CD4-positive, alpha-beta T cell (primary cell): ENCODE data around the gene TUBGCP2. TPM values are rescaled to one million over a fixed set of nuclear protein-coding genes. Genes with fewer than 3 reads are reported as not detected.

ENCODE experiments used
- ATAC-seq: fragments of 200-7000 bp; cut with Tn5 transposase; one replicate; pipeline ENCODE4 v1.10.0; 2022; ENCODE audit warnings: mild to moderate bottlenecking; ENCODE audit not compliant: poor library complexity
- CTCF ChIA-PET: fragments of 350-600 bp; sonication (Branson Sonifier 250); formaldehyde crosslinking; loops from one replicate; lab custom pipeline; 2021; ENCODE audit warnings: antibody characterized with exemption, inconsistent platforms; lab: Charles Lee
- POLR2A ChIA-PET: fragments of 350-600 bp; sonication (Branson Sonifier 250); formaldehyde crosslinking; loops from one replicate; lab custom pipeline; 2021; ENCODE audit warnings: antibody characterized with exemption, inconsistent platforms; lab: Charles Lee
- DNase-seq, 14 experiments: peaks; one replicate each; pipeline ENCODE4 v3.0.0-alpha.2; 2013 to 2020; ENCODE audit warnings: mixed read lengths in 2 of 14
- H3K27ac ChIP-seq, 2 donors: one replicate each; pipeline versions ENCODE4 v1.5.1 to v1.7.0; 2013; ENCODE audit warnings: low read length in 2 of 2, low read depth in 1 of 2, mild to moderate bottlenecking in 1 of 2
- H3K27me3 ChIP-seq, 2 experiments: 1 replicate in 1 of 2; 2 replicates in 1 of 2; pipeline versions ENCODE4 v1.6.1 to v1.7.0; 2013; ENCODE audit warnings: low read length in 2 of 2, control low read depth in 1 of 2, mild to moderate bottlenecking in 1 of 2, moderate library complexity in 1 of 2; ENCODE audit not compliant: insufficient read depth in 2 of 2, control insufficient read depth in 1 of 2
- H3K36me3 ChIP-seq: one replicate; pipeline ENCODE4 v1.6.1; 2013; ENCODE audit warnings: low read length, control low read depth; ENCODE audit not compliant: insufficient read depth
- H3K4me1 ChIP-seq: one replicate; pipeline ENCODE4 v1.6.1; 2013; ENCODE audit warnings: low read length, control low read depth; ENCODE audit not compliant: insufficient read depth
- H3K4me3 ChIP-seq: one replicate; pipeline ENCODE4 v1.5.1; 2013; ENCODE audit warnings: mild to moderate bottlenecking, low read length, moderate library complexity
- H3K9me3 ChIP-seq, 2 experiments: 1 replicate in 1 of 2; 2 replicates in 1 of 2; pipeline versions ENCODE4 v1.6.1 to v1.7.0; 2013; ENCODE audit warnings: low read length in 2 of 2, mild to moderate bottlenecking in 2 of 2, control low read depth in 1 of 2, moderate library complexity in 1 of 2; ENCODE audit not compliant: control insufficient read depth in 1 of 2, insufficient read depth in 1 of 2
- H3K27ac Mint-ChIP-seq: one replicate; pipeline ENCODE4 v1.8.0; 2020; ENCODE audit warnings: mixed read lengths
- H3K27me3 Mint-ChIP-seq: one replicate; pipeline ENCODE4 v1.8.0; 2021; ENCODE audit warnings: mixed read lengths
- H3K36me3 Mint-ChIP-seq: one replicate; pipeline ENCODE4 v1.8.0; 2021; ENCODE audit warnings: low read depth, mixed read lengths
- H3K4me1 Mint-ChIP-seq: one replicate; pipeline ENCODE4 v1.8.0; 2021; ENCODE audit warnings: low read depth, mixed read lengths
- H3K4me3 Mint-ChIP-seq: one replicate; pipeline ENCODE4 v1.8.0; 2020; ENCODE audit warnings: mild to moderate bottlenecking, mixed read lengths
- H3K9me3 Mint-ChIP-seq: one replicate; pipeline ENCODE4 v1.8.0; 2020; ENCODE audit warnings: mixed read lengths
- intact Hi-C, 2 experiments: fragments of 100-400 bp; cut with DNase I in 1 of 2; cut with micrococcal nuclease in 1 of 2; formaldehyde crosslinking; loops; one replicate each; pipeline versions ENCODE4 v1.15.1 to v1.9.0; 2023 to 2025; cut with DNase I, micrococcal nuclease
- total RNA-seq, 174 experiments: library from RNA in 2 of 174; stranded (reverse) in 2 of 174; gene quantifications; one replicate each; pipeline ENCODE4 v1.2.3 and lab custom pipeline; 2021 to 2026
- TF ChIP-seq, protein P1 (sequence below): fragments of 200-600 bp; IDR thresholded peaks from one replicate; pipeline ENCODE4 v1.8.0; 2022; ENCODE audit warnings: antibody characterized with exemption, mild to moderate bottlenecking

Gene TUBGCP2
- total RNA-seq, 2 experiments from 2014 or later, result 89.3 to 94.2 TPM

DNA sequence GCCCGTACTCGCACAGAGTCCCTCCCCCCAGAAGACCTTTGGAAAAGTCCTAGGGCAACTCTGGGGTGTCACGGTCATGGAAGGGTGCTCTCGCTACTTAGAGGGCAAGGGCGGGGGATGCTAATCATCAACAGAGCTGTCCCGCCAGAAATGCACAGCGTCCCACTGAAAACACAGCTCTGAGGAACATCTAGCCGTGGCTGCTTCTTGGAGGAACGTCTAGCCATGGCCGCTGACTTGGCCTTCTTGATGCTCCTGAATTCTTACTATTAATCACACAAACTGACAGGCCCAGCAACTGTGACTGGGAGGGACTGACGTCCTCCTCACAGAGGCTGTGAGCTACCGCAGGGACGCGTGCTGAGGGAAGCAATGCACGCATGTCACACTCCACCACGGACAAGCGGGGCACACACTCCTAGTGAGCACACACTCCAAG is 1.7 kb downstream of the TUBGCP2 start:
- H3K27me3 ChIP-seq, result no peaks in the 10 kb centered on the region
- Mint-ChIP-seq H3K27me3 (peaks cover 7% of the 10 kb centered on the region), H3K27ac (peak overlapping the region; percentile 99), H3K4me3 (peak overlapping the region; percentile 81), H3K9me3 (no peaks in the 10 kb centered on the region), H3K36me3 (peaks cover 55% of the 10 kb centered on the region), H3K4me1 (peaks cover 26% of the 10 kb centered on the region)
- peaks cover 44% of the 10 kb centered on the region for H3K36me3 ChIP-seq
- peaks cover 0 to 9% of the 10 kb centered on the region in 2 experiments for H3K9me3 ChIP-seq
- TF ChIP-seq, protein P1, sequence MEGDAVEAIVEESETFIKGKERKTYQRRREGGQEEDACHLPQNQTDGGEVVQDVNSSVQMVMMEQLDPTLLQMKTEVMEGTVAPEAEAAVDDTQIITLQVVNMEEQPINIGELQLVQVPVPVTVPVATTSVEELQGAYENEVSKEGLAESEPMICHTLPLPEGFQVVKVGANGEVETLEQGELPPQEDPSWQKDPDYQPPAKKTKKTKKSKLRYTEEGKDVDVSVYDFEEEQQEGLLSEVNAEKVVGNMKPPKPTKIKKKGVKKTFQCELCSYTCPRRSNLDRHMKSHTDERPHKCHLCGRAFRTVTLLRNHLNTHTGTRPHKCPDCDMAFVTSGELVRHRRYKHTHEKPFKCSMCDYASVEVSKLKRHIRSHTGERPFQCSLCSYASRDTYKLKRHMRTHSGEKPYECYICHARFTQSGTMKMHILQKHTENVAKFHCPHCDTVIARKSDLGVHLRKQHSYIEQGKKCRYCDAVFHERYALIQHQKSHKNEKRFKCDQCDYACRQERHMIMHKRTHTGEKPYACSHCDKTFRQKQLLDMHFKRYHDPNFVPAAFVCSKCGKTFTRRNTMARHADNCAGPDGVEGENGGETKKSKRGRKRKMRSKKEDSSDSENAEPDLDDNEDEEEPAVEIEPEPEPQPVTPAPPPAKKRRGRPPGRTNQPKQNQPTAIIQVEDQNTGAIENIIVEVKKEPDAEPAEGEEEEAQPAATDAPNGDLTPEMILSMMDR, result no peak
- CTCF ChIA-PET, result interaction anchor here (1.3 to 1.9 kb wide), 5 partner anchors 9 to 48 kb away, joined by 3 to 20 read pairs (median 8); partner anchors contain the start of gene ADAM8
- intact Hi-C loops, result loop anchor here in 1 of 2 experiments (2.0 to 5.0 kb wide), 2 partner anchors 50 to 214 kb away; no protein-coding TSS in a partner anchor
- H3K4me1 ChIP-seq, result peaks cover 44% of the 10 kb centered on the region
- POLR2A ChIA-PET, result interaction anchor here (0.6 to 1.5 kb wide), 3 partner anchors 9 to 50 kb away, joined by 3 to 4 read pairs (median 3); no protein-coding TSS in a partner anchor
- no peak for ATAC-seq
- no peak overlapping the region for H3K4me3 ChIP-seq
- peak overlapping the region; percentile 96 to 99 for H3K27ac ChIP-seq
- no peak for DNase-seq

DNA sequence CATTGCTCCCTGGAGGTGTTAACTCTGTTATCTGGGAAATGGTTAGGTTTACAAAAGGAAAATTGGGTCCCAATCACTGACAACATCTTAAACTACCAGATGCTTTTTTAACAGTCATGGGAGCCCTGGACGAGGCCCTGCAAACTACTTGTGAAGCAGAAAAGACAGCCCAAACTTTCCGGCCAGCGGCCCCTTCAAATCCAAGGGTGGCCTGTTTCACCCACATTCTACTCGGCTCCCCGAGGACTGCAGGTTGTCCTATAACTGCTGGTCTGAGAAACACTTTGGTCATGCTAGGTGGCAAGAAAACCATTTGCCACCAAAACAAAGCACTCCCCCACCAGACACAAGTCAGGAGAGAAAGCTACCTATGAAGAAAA is 2.6 kb downstream of the TUBGCP2 start:
- Mint-ChIP-seq H3K4me3 (no peak overlapping the region), H3K27ac (peak overlapping the region; percentile 66), H3K4me1 (peaks cover 26% of the 10 kb centered on the region), H3K27me3 (peaks cover 7% of the 10 kb centered on the region), H3K9me3 (no peaks in the 10 kb centered on the region), H3K36me3 (peaks cover 49% of the 10 kb centered on the region)
- intact Hi-C loops, result loop anchor here in 1 of 2 experiments (2.0 to 5.0 kb wide), 2 partner anchors 49 to 215 kb away; no protein-coding TSS in a partner anchor
- Histone ChIP-seq H3K9me3 (peaks cover 0 to 9% of the 10 kb centered on the region in 2 experiments), H3K27me3 (no peaks in the 10 kb centered on the region), H3K36me3 (peaks cover 43% of the 10 kb centered on the region), H3K27ac (peak overlapping the region in 1 of 2 donors; percentile 55), H3K4me1 (peaks cover 44% of the 10 kb centered on the region), H3K4me3 (no peak overlapping the region)
- ChIA-PET POLR2A (no interaction called here), CTCF (no interaction called here)
- no peak for ATAC-seq
- TF ChIP-seq, protein P1, result no peak
- DNase-seq, result no peak

DNA sequence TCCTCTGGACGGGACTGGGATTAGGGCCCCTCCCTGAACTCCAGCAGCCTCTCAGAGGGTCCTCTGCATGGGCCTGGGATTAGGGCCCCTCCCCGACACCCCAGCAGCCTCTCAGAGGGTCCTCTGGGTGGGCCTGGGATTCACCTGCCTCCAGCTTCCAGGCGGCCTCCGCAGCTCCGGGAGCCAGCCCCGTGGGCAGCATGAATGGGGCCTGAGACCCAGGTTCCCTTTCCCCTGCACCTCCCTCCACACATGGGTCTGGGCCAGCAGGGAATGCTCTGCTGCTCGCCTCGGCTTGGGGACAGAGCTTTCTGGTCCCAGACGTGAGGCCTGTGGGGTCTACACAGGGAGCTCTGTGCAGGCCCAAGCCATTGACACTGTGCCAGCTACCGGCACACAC is 5.5 kb downstream of the TUBGCP2 start:
- Mint-ChIP-seq H3K4me3 (no peak overlapping the region), H3K27me3 (peaks cover 5% of the 10 kb centered on the region), H3K36me3 (peaks cover 64% of the 10 kb centered on the region), H3K27ac (no peak overlapping the region), H3K9me3 (no peaks in the 10 kb centered on the region), H3K4me1 (peaks cover 24% of the 10 kb centered on the region)
- Histone ChIP-seq H3K36me3 (peaks cover 54% of the 10 kb centered on the region), H3K4me1 (peaks cover 33% of the 10 kb centered on the region), H3K27me3 (no peaks in the 10 kb centered on the region), H3K4me3 (no peak overlapping the region), H3K27ac (no peak overlapping the region), H3K9me3 (no peaks in the 10 kb centered on the region)
- CTCF ChIA-PET, result no interaction called here
- intact Hi-C loops, result no loop called here
- ATAC-seq (no peak), DNase-seq (no peak)
- TF ChIP-seq, protein P1, result no peak
- POLR2A ChIA-PET, result no interaction called here
